HepG2 (cell line): ENCODE data around the gene JUND. TPM values are rescaled to one million over a fixed set of nuclear protein-coding genes. Genes with fewer than 3 reads are reported as not detected.

Experiments
- ARNTL ChIP-seq: sonication (generic); formaldehyde crosslinking; IDR thresholded peaks from 2 replicates; pipeline ENCODE4 v1.4.0; 2020; ENCODE audit warnings: mild to moderate bottlenecking, missing genetic modification reagents
- ATM ChIP-seq: fragments of 450-650 bp; IDR thresholded peaks from 2 replicates; pipeline ENCODE4 v1.7.1; 2017; ENCODE audit warnings: mild to moderate bottlenecking, borderline replicate concordance
- HMG20A ChIP-seq: IDR thresholded peaks from 2 replicates; pipeline ENCODE4 v1.6.1; 2016; ENCODE audit warnings: borderline replicate concordance
- HOXA7 ChIP-seq: sonication (generic); formaldehyde crosslinking; IDR thresholded peaks from 2 replicates; pipeline ENCODE4 v1.8.1; 2022; ENCODE audit warnings: mild to moderate bottlenecking, missing genetic modification reagents, moderate library complexity
- HOXD1 ChIP-seq: sonication (generic); formaldehyde crosslinking; IDR thresholded peaks from 2 replicates; pipeline ENCODE4 v1.5.0; 2020; ENCODE audit warnings: missing genetic modification reagents
- KLF16 ChIP-seq, 2 experiments: sonication (generic) in 1 of 2; formaldehyde crosslinking in 1 of 2; IDR thresholded peaks; 2 replicates each; pipeline versions ENCODE4 v1.6.1 to v1.8.0; 2016 to 2023; ENCODE audit warnings: missing genetic modification reagents in 2 of 2, missing compliant biosample characterization in 1 of 2
- SMAD3 ChIP-seq: sonication (generic); formaldehyde crosslinking; IDR thresholded peaks from 2 replicates; pipeline ENCODE4 v1.4.0; 2020; ENCODE audit warnings: missing genetic modification reagents
- SMARCC2 ChIP-seq: fragments of 450-650 bp; IDR thresholded peaks from 2 replicates; pipeline ENCODE4 v1.6.1; 2017; ENCODE audit warnings: antibody characterized with exemption, mild to moderate bottlenecking
- SP5 ChIP-seq: IDR thresholded peaks from 2 replicates; pipeline ENCODE4 v1.6.1; 2016; ENCODE audit warnings: low read depth, borderline replicate concordance
- ZFAT ChIP-seq: sonication (generic); formaldehyde crosslinking; conservative IDR thresholded peaks from 2 replicates; pipeline ENCODE4 v1.8.1; 2023; ENCODE audit warnings: missing genetic modification reagents, inconsistent platforms
- ZFP36L1 ChIP-seq: sonication (generic); formaldehyde crosslinking; IDR thresholded peaks from 2 replicates; pipeline ENCODE4 v1.8.0; 2022; ENCODE audit warnings: mild to moderate bottlenecking, missing genetic modification reagents, moderate library complexity
- ZNF256 ChIP-seq: sonication (generic); formaldehyde crosslinking; conservative IDR thresholded peaks from 2 replicates; pipeline ENCODE4 v1.4.0; 2020; ENCODE audit warnings: missing genetic modification reagents
- ZNF282 ChIP-seq: fragments of 450-650 bp; IDR thresholded peaks from 2 replicates; pipeline ENCODE4 v1.6.1; 2018; ENCODE audit not compliant: partially characterized antibody
- ZNF331 ChIP-seq: sonication (generic); formaldehyde crosslinking; IDR thresholded peaks from 2 replicates; pipeline ENCODE4 v1.4.0; 2020; ENCODE audit warnings: missing genetic modification reagents
- ZNF7 ChIP-seq: IDR thresholded peaks from 2 replicates; pipeline ENCODE4 v1.6.1; 2016; ENCODE audit warnings: missing biosample characterization, missing genetic modification reagents
- polyA plus RNA-seq, 8 experiments: library from polyadenylated mRNA; depleted of rRNA in 3 of 8; stranded (reverse) in 7 of 8; unstranded in 1 of 8; fragments of >200 nt; fragmentation: Illumina TruSeq in 4 of 8; extraction: Trizol in 4 of 8; gene quantifications; 2 replicates each; pipeline versions ENCODE4 v1.2.1 to v1.2.3, GENCODE V29; 2011 to 2016; ENCODE audit warnings: low read depth in 4 of 8, missing spikeins in 1 of 8, mixed read lengths in 1 of 8; ENCODE audit not compliant: insufficient read depth in 1 of 8
- total RNA-seq, 5 experiments: library from RNA; depleted of rRNA; stranded (reverse); fragments of >200 nt; fragmentation: Illumina TruSeq; extraction: Trizol; gene quantifications; 2 replicates each; pipeline ENCODE4 v1.2.3, GENCODE V29; 2016; ENCODE audit warnings: low read depth in 1 of 5
- TF ChIP-seq, protein P1 (sequence below): sonication (generic); formaldehyde crosslinking; conservative IDR thresholded peaks from 2 replicates; pipeline ENCODE4 v1.8.0; 2022; ENCODE audit warnings: low read depth, missing genetic modification reagents
- TF ChIP-seq, protein P2 (sequence below): sonication (generic); formaldehyde crosslinking; IDR thresholded peaks from 2 replicates; pipeline ENCODE4 v1.4.0; 2020; ENCODE audit warnings: mild to moderate bottlenecking, missing genetic modification reagents
- TF ChIP-seq, protein P3 (sequence below): sonication (generic); formaldehyde crosslinking; IDR thresholded peaks from 2 replicates; pipeline ENCODE4 v1.8.0; 2022; ENCODE audit warnings: missing genetic modification reagents, mild to moderate bottlenecking, inconsistent platforms, borderline replicate concordance
- TF ChIP-seq, protein P4 (sequence below): IDR thresholded peaks from 2 replicates; pipeline ENCODE4 v1.6.1; 2016; ENCODE audit warnings: missing biosample characterization, missing genetic modification reagents, low read depth

Gene JUND
- total and polyA plus RNA-seq, 2 of the 13 experiments (the other 11 are each of a cell fraction or from before 2014, with no cell fraction given), result 41.2 to 59.8 TPM

DNA sequence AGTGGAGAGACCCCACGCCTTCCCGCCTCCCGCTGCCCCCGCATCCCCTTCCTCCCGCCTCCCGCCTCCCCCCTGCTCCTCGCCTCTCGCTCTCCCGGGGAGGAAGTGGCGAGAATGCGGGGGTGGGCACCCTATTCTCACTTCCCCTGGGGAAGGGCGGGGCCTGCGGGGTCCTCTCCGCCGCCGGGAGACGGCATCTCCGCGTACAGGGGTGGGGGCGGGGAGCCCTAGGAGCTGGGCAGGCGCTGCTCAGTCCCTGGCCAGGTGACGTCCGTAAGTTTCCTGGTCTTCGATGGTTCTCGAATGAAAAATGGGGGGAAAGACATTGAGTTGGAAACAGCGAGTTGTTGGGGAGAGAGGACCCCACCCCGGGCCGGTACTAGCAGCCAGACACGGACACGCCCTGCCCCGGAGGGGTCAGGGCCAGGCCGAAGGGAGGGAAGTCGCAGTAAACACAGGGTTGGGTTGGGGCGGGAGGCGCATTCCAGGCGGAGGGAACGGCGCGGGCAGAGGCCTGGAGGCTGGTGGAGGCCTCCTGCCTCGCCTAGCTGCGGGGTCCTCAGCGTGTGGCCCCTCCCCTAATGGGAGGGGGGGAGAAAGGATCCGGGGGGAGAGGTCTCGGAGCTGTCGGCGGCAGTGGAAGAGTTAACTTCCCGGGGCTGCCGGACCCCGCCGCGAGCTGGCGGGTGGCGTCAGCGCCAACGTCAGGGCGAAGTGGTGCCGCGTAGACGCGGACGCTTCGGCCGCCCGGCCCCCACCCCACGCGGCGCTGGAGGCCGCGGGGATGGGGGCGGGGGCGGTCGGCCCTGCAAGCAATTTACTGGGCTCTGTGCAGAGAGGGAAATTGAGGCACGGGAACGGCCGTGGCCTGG lies 10.4 kb upstream of the JUND start (continued):
- TF ChIP-seq ZNF331 (CRISPR knock-in tag) (peak; percentile 41; the same call in 1 of the 2 replicates), SP5 (CRISPR knock-in tag) (peak; percentile 24; the same call in 1 of the 2 replicates), ARNTL (CRISPR knock-in tag) (peak; percentile 63), HOXA7 (CRISPR knock-in tag) (no peak), HMG20A (CRISPR knock-in tag) (no peak), KLF16 (CRISPR knock-in tag; IDR thresholded peaks at IDR 0.05) (peak in 1 of 2 experiments; percentile 56; a peak in 1 of 4 replicates), ZNF256 (CRISPR knock-in tag) (no peak), ZNF282 (no peak), ZNF7 (CRISPR knock-in tag) (no peak), ZFAT (CRISPR knock-in tag) (no peak), SMARCC2 (no peak), ATM (no peak), SMAD3 (CRISPR knock-in tag) (no peak), HOXD1 (no peak), ZFP36L1 (CRISPR knock-in tag) (peak; percentile 56; the same call in 1 of the 2 replicates)
- TF ChIP-seq, protein P1, sequence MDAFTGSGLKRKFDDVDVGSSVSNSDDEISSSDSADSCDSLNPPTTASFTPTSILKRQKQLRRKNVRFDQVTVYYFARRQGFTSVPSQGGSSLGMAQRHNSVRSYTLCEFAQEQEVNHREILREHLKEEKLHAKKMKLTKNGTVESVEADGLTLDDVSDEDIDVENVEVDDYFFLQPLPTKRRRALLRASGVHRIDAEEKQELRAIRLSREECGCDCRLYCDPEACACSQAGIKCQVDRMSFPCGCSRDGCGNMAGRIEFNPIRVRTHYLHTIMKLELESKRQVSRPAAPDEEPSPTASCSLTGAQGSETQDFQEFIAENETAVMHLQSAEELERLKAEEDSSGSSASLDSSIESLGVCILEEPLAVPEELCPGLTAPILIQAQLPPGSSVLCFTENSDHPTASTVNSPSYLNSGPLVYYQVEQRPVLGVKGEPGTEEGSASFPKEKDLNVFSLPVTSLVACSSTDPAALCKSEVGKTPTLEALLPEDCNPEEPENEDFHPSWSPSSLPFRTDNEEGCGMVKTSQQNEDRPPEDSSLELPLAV (CRISPR knock-in tag), result no peak
- TF ChIP-seq, protein P2, sequence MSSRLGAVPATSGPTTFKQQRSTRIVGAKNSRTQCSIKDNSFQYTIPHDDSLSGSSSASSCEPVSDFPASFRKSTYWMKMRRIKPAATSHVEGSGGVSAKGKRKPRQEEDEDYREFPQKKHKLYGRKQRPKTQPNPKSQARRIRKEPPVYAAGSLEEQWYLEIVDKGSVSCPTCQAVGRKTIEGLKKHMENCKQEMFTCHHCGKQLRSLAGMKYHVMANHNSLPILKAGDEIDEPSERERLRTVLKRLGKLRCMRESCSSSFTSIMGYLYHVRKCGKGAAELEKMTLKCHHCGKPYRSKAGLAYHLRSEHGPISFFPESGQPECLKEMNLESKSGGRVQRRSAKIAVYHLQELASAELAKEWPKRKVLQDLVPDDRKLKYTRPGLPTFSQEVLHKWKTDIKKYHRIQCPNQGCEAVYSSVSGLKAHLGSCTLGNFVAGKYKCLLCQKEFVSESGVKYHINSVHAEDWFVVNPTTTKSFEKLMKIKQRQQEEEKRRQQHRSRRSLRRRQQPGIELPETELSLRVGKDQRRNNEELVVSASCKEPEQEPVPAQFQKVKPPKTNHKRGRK (CRISPR knock-in tag), result no peak
- TF ChIP-seq, protein P3, sequence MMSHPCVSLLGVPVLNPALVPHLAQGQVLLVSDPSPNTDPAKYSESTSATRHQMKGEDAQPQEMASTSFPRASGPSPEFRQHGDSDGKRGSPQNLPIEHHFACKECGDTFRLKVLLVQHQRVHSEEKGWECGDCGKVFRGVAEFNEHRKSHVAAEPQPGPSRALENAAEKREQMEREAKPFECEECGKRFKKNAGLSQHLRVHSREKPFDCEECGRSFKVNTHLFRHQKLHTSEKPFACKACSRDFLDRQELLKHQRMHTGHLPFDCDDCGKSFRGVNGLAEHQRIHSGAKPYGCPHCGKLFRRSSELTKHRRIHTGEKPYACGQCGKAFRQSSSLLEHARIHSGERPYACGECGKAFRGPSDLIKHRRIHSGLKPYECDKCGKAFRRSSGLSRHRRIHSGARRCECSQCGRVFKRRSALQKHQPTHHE (CRISPR knock-in tag), result peak; percentile 46; the same call in 1 of the 2 replicates
- TF ChIP-seq, protein P4, sequence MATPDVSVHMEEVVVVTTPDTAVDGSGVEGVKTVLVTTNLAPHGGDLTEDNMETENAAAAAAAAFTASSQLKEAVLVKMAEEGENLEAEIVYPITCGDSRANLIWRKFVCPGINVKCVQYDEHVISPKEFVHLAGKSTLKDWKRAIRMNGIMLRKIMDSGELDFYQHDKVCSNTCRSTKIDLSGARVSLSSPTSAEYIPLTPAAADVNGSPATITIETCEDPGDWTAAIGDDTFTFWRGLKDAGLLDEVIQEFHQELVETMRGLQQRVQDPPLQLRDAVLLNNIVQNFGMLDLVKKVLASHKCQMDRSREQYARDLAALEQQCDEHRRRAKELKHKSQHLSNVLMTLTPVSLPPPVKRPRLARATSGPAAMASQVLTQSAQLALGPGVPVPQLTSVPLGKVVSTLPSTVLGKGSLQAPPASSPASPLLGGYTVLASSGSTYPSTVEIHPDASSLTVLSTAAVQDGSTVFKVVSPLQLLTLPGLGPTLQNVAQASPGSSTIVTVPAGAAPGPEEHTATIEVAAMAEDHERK (CRISPR knock-in tag), result no peak
